GM13977 (cell line): Measurements from ENCODE around the gene SNRNP40.

Experiments
- DNase-seq: peaks from one replicate; pipeline ENCODE4 v3.0.0; 2012; ENCODE audit warnings: low spot score
- CTCF ChIP-seq: IDR thresholded peaks from 2 replicates; pipeline ENCODE4 v1.5.1; 2012; ENCODE audit warnings: mild to moderate bottlenecking, control low read depth; ENCODE audit not compliant: insufficient read depth; ENCODE audit errors: extremely low read depth, missing control alignments
- in situ Hi-C: fragments of 300-500 bp; cut with MboI; formaldehyde crosslinking; loops from one replicate; pipeline ENCODE4 v1.12.0; 2022; ENCODE audit warnings: low sequenced_read_pairs, low pct_unique_long_range_greater_than_20kb, mixed read lengths, inconsistent platforms; ENCODE audit not compliant: unreplicated experiment

The SNRNP40 gene

GRCh38 chr1:31234123-31234708, 62.4 kb downstream of the SNRNP40 start:
- no peak for TF ChIP-seq CTCF
- no peak for DNase-seq
- in situ Hi-C loops, result no loop called here

- no peak for DNase-seq
- TF ChIP-seq CTCF, result no peak
- in situ Hi-C loops, result no loop called here
Measured at GRCh38 chr1:31232689-31233088, 63.9 kb downstream of the SNRNP40 start.

GRCh38 chr1:31231802-31232201, 64.8 kb downstream of the SNRNP40 start:
- in situ Hi-C loops, result no loop called here
- TF ChIP-seq CTCF, result no peak
- no peak for DNase-seq

- DNase-seq, result no peak
- in situ Hi-C loops, result no loop called here
- TF ChIP-seq CTCF, result no peak
Measured at GRCh38 chr1:31230378-31230777, 66.2 kb downstream of the SNRNP40 start.

- TF ChIP-seq CTCF, result no peak
- in situ Hi-C loops, result no loop called here
- DNase-seq, result no peak
Measured at GRCh38 chr1:31228986-31229385, 67.6 kb downstream of the SNRNP40 start.

GRCh38 chr1:31227891-31228568, 68.6 kb downstream of the SNRNP40 start:
- in situ Hi-C loops, result no loop called here
- TF ChIP-seq CTCF, result no peak
- DNase-seq, result no peak
